K562 (cell line): ENCODE results near the gene GLP1R. TPM values are rescaled to one million over a fixed set of nuclear protein-coding genes. Genes with fewer than 3 reads are reported as not detected.

ENCODE experiments used
- ATAC-seq: fragments of 200-7000 bp; cut with Tn5 transposase; 3 replicates; pipeline ENCODE4 v1.9.1; 2020; ENCODE audit warnings: moderate library complexity
- BruUV-seq: library from RNA; stranded (reverse); fragments of 400-500 nt; replicated peaks from 2 replicates; lab custom pipeline; 2021; lab: Mats Ljungman, UMichigan
- CTCF ChIA-PET: fragments of 300-600 bp; formaldehyde crosslinking; extraction: SDS; loops from one replicate; lab custom pipeline; 2021; ENCODE audit warnings: low intra/inter-chr PET ratio; lab: Yijun Ruan, JAX
- POLR2A ChIA-PET: fragments of 300-600, 350-650 bp; sonication (Branson Sonifier 250); formaldehyde crosslinking; extraction: SDS; loops from one replicate; lab custom pipeline; 2021; ENCODE audit warnings: antibody characterized with exemption, inconsistent platforms; lab: Yijun Ruan, JAX
- DNase-seq, 4 experiments: peaks; one replicate each; pipeline versions ENCODE4 v3.0.0 to v3.0.0-alpha.2; 2011 to 2018; ENCODE audit warnings: low spot score in 3 of 4, mixed read lengths in 3 of 4; ENCODE audit errors: extremely low read depth in 1 of 4
- FAIRE-seq: peaks from 2 replicates; lab custom pipeline; 2011; peaks lifted over from hg19 to GRCh38; lab: Jason Lieb, UNC
- H2AFZ ChIP-seq: 2 replicates; pipeline ENCODE4 v1.6.0; 2011; ENCODE audit warnings: low read depth, low read length, control low read depth, inconsistent platforms
- H3K27ac ChIP-seq: fragments of 200-600 bp; 3 replicates; pipeline ENCODE4 v1.8.0; 2011; ENCODE audit warnings: low read depth, mild to moderate bottlenecking, control low read depth, inconsistent platforms, low read length, moderate library complexity, mixed read lengths; ENCODE audit errors: extremely low read depth
- H3K27me3 ChIP-seq, 2 experiments: fragments of 300-600 bp in 1 of 2; 2 replicates in 1 of 2; 3 replicates in 1 of 2; pipeline versions ENCODE4 v1.6.0 to v1.8.0; 2011; ENCODE audit warnings: inconsistent platforms in 2 of 2, low read length in 2 of 2, mild to moderate bottlenecking in 1 of 2, mixed read lengths in 1 of 2, moderate library complexity in 1 of 2; ENCODE audit not compliant: control insufficient read depth in 2 of 2, insufficient read depth in 2 of 2
- H3K36me3 ChIP-seq: fragments of 300-600 bp; 3 replicates; pipeline ENCODE4 v1.8.0; 2011; ENCODE audit warnings: mild to moderate bottlenecking, low read length, inconsistent platforms; ENCODE audit not compliant: control insufficient read depth, insufficient read depth
- H3K4me1 ChIP-seq, 2 experiments: fragments of 200-600 bp in 1 of 2; replicated peaks in 1 of 2; 2 replicates in 1 of 2; 3 replicates in 1 of 2; pipeline versions ENCODE4 v1.5.1 to v1.8.0; 2011; ENCODE audit warnings: inconsistent platforms in 2 of 2, low read length in 2 of 2, mild to moderate bottlenecking in 1 of 2, mixed read lengths in 1 of 2, moderate library complexity in 1 of 2; ENCODE audit not compliant: control insufficient read depth in 2 of 2, insufficient read depth in 2 of 2
- H3K4me2 ChIP-seq: 2 replicates; pipeline ENCODE4 v1.6.1; 2011; ENCODE audit warnings: low read length, control low read depth, inconsistent platforms, mixed read lengths; ENCODE audit not compliant: insufficient read depth
- H3K4me3 ChIP-seq: fragments of 200-600 bp; sonication (generic), shearing (Covaris generic); 2 replicates; pipeline ENCODE4 v1.5.1; 2016; ENCODE audit warnings: control low read depth, inconsistent platforms
- H3K79me2 ChIP-seq: fragments of 200-600 bp; 3 replicates; pipeline ENCODE4 v1.8.0; 2011; ENCODE audit warnings: low read length, inconsistent platforms; ENCODE audit not compliant: control insufficient read depth, insufficient read depth
- H3K9ac ChIP-seq, 2 experiments: 2 replicates each; pipeline versions ENCODE4 v1.6.0 to v1.6.1; 2011; ENCODE audit warnings: low read depth in 2 of 2, low read length in 2 of 2, control low read depth in 1 of 2, inconsistent platforms in 1 of 2, mild to moderate bottlenecking in 1 of 2, mixed read lengths in 1 of 2; ENCODE audit not compliant: insufficient read depth in 1 of 2
- H3K9me1 ChIP-seq: one replicate; pipeline ENCODE4 v1.6.0; 2011; ENCODE audit warnings: inconsistent platforms, mild to moderate bottlenecking, low read length, moderate library complexity; ENCODE audit not compliant: control insufficient read depth, insufficient read depth
- H3K9me3 ChIP-seq: replicated peaks from 2 replicates; pipeline ENCODE4 v1.5.1; 2011; ENCODE audit warnings: low read depth, low read length, inconsistent platforms; ENCODE audit not compliant: control insufficient read depth, insufficient read depth
- H4K20me1 ChIP-seq: replicated peaks from 2 replicates; pipeline ENCODE4 v1.6.1; 2011; ENCODE audit warnings: low read length, inconsistent platforms, mixed read lengths; ENCODE audit not compliant: control insufficient read depth, insufficient read depth
- BRF2 ChIP-seq: IDR thresholded peaks from 3 replicates; pipeline ENCODE4 v1.6.1; 2011; ENCODE audit warnings: borderline replicate concordance, mild to moderate bottlenecking; ENCODE audit not compliant: insufficient read length, insufficient read depth
- CCNT2 ChIP-seq: IDR thresholded peaks from 2 replicates; pipeline ENCODE4 v1.6.1; 2011; ENCODE audit warnings: borderline replicate concordance, low read depth, mild to moderate bottlenecking, moderate library complexity, mixed read lengths, low read length; ENCODE audit not compliant: insufficient read length; ENCODE audit errors: extremely low read depth
- MAFK ChIP-seq: IDR thresholded peaks from 2 replicates; pipeline ENCODE4 v1.6.1; 2011; ENCODE audit warnings: low read length, improper control_type of control experiment
- PCBP2 ChIP-seq: fragments of 200-400 bp; formaldehyde crosslinking; IDR thresholded peaks from 2 replicates; pipeline ENCODE4 v1.6.1; 2018; ENCODE audit warnings: low read length, low read depth, mild to moderate bottlenecking, moderate library complexity; ENCODE audit not compliant: poor library complexity, severe bottlenecking
- RBM15 ChIP-seq: fragments of 200-400 bp; formaldehyde crosslinking; IDR thresholded peaks from 2 replicates; pipeline ENCODE4 v1.6.1; 2018; ENCODE audit warnings: mild to moderate bottlenecking, low read length, moderate library complexity; ENCODE audit not compliant: insufficient read depth
- SIN3A ChIP-seq, 2 experiments: fragments of 150-350 bp in 1 of 2; IDR thresholded peaks; 2 replicates each; pipeline ENCODE4 v1.6.1; 2011 to 2016; ENCODE audit warnings: borderline replicate concordance in 2 of 2, low read depth in 2 of 2, low read length in 2 of 2, mild to moderate bottlenecking in 2 of 2, moderate library complexity in 2 of 2; ENCODE audit not compliant: control insufficient read depth in 1 of 2
- SMAD4 ChIP-seq: fragments of 250-450 bp; sonication (Bioruptor Pico); conservative IDR thresholded peaks from 2 replicates; pipeline ENCODE4 v1.8.0; 2021; ENCODE audit warnings: inconsistent platforms, mild to moderate bottlenecking, moderate library complexity
- VEZF1 ChIP-seq: fragments of 200-800 bp; sonication (Bioruptor generic); IDR thresholded peaks from 2 replicates; pipeline ENCODE4 v1.6.1; 2017; ENCODE audit warnings: missing genetic modification characterization, missing compliant biosample characterization
- ZBTB33 ChIP-seq: sonication (generic); formaldehyde crosslinking; IDR thresholded peaks from 2 replicates; pipeline ENCODE4 v1.8.1; 2023; ENCODE audit warnings: mild to moderate bottlenecking, missing genetic modification reagents
- ZNF133 ChIP-seq: fragments of 250-450 bp; sonication (Bioruptor Pico); IDR thresholded peaks from 2 replicates; pipeline ENCODE4 v1.4.0; 2020; ENCODE audit warnings: mild to moderate bottlenecking
- ZNF780A ChIP-seq: fragments of 250-450 bp; sonication (Bioruptor Pico); IDR thresholded peaks from 2 replicates; pipeline ENCODE4 v1.5.0; 2021; ENCODE audit warnings: mild to moderate bottlenecking
- ZZZ3 ChIP-seq: fragments of 450-650 bp; IDR thresholded peaks from 2 replicates; pipeline ENCODE4 v1.6.1; 2016; ENCODE audit warnings: antibody characterized with exemption, mild to moderate bottlenecking, moderate library complexity
- WGBS: fragments of 100-300 bp; shearing (Covaris generic); methylation state at CpG from one replicate; pipeline ENCODE4 v1.1.6; 2016; ENCODE audit warnings: low coverage, mixed read lengths; ENCODE audit not compliant: insufficient coverage; ENCODE audit errors: missing lambda C conversion rate; 5-methylcytosine and 5-hydroxymethylcytosine counted together
- in situ Hi-C: fragments of 300-500 bp; cut with MboI; formaldehyde crosslinking; loops from 4 replicates; pipeline ENCODE4 v1.15.0; 2018; ENCODE audit warnings: inconsistent platforms, mixed read lengths
- intact Hi-C: fragments of 100-400 bp; cut with micrococcal nuclease; formaldehyde crosslinking; loops from 2 replicates; pipeline ENCODE4 v1.14.2; 2022
- polyA plus RNA-seq, 8 experiments: library from polyadenylated mRNA; depleted of rRNA in 4 of 8; stranded (reverse) in 5 of 8; unstranded in 3 of 8; fragments of >200 nt; fragmentation: Nextera tagmentation in 2 of 8; fragmentation: Illumina TruSeq in 1 of 8; extraction: Ambion mirVana in 2 of 8; extraction: Trizol in 1 of 8; gene quantifications; 2 replicates each; pipeline versions ENCODE4 v1.2.1 to v1.2.3, GENCODE V29; 2011 to 2014; ENCODE audit warnings: inconsistent platforms in 1 of 8, missing spikeins in 1 of 8
- total RNA-seq, 7 experiments: library from RNA; depleted of rRNA in 6 of 7; stranded (reverse); fragments of >200 nt in 6 of 7; fragmentation: Illumina TruSeq in 2 of 7; extraction: Trizol in 2 of 7; gene quantifications; 2 replicates each; pipeline versions ENCODE4 v1.2.1 to v1.2.3, GENCODE V29; 2011 to 2021; ENCODE audit warnings: low replicate concordance in 1 of 7

GLP1R gene
- total and polyA plus RNA-seq, 9 of the 15 experiments (the other 6 are each of a cell fraction or from before 2014, with no cell fraction given) = not detected

- FAIRE-seq = no peak
- no peaks in the 10 kb centered on the region for H3K9me3 ChIP-seq
- H4K20me1 ChIP-seq = peaks cover 19% of the 10 kb centered on the region; the same call in 1 of the 2 replicates
- H3K4me3 ChIP-seq = no peak overlapping the region
- in situ Hi-C loops (no loop called here), intact Hi-C loops (no loop called here)
- no peak overlapping the region for H3K4me2 ChIP-seq
- no peaks in the 10 kb centered on the region for H3K36me3 ChIP-seq
- no peak for TF ChIP-seq MAFK
- TF ChIP-seq CCNT2 = no peak
- no peak for TF ChIP-seq VEZF1
- no peak for TF ChIP-seq BRF2
- TF ChIP-seq SMAD4 (CRISPR knock-in tag) = no peak
- TF ChIP-seq RBM15 = no peak
- TF ChIP-seq SIN3A (IDR thresholded peaks at IDR 0.05; ENCODE audit: borderline replicate concordance in 2 of 2, control insufficient read depth in 1 of 2, low read depth in 2 of 2, low read length in 2 of 2) = no peak
- no peak for TF ChIP-seq ZNF133 (CRISPR knock-in tag)
- no peak for TF ChIP-seq ZBTB33
- no peak for TF ChIP-seq ZZZ3
- no peak for TF ChIP-seq PCBP2
- no peak for TF ChIP-seq ZNF780A (CRISPR knock-in tag)
- DNase-seq = no peak
- no peak overlapping the region for H3K9ac ChIP-seq
- BruUV-seq = no TSS peak
- no peak overlapping the region for H3K27ac ChIP-seq
- ChIA-PET CTCF (no interaction called here), POLR2A (interaction anchor here (0.9 to 1.5 kb wide), 3 partner anchors 10 to 20 kb away, joined by 3 to 6 read pairs (median 3); no protein-coding TSS in a partner anchor)
- H3K27me3 ChIP-seq = peaks cover 48 to 49% of the 10 kb centered on the region in 2 experiments
- H3K9me1 ChIP-seq = no peaks in the 10 kb centered on the region
- WGBS = under 1% methylated on average over 9 of the region's 9 CpGs
- peaks cover 10 to 19% of the 10 kb centered on the region in 2 experiments; a peak in 4 of 5 replicates for H3K4me1 ChIP-seq
- ATAC-seq = no peak
- H3K79me2 ChIP-seq = no peaks in the 10 kb centered on the region
- H2AFZ ChIP-seq = no peak overlapping the region
These were observed 12.9 kb upstream of the GLP1R start for GRCh38 chr6:39035681-39036080.
